Effector CD8-positive, alpha-beta T cell (primary cell): ENCODE results near the gene RPUSD4.

Source experiments
- DNase-seq: peaks from one replicate; lab custom pipeline; 2025; lab: John Stamatoyannopoulos, UW

Gene RPUSD4

GRCh38 chr11:126182787-126183445, 28.5 kb downstream of the RPUSD4 start:
- DNase-seq = no peak

- DNase-seq = no peak
These were observed 29.3 kb downstream of the RPUSD4 start for GRCh38 chr11:126181939-126182730.

- DNase-seq = no peak
These were observed 34.5 kb downstream of the RPUSD4 start for GRCh38 chr11:126176853-126177470.

- no peak for DNase-seq
These were observed 36.1 kb downstream of the RPUSD4 start for GRCh38 chr11:126175393-126175792.

GRCh38 chr11:126174816-126175215, 36.6 kb downstream of the RPUSD4 start:
- no peak for DNase-seq

- DNase-seq = no peak
These were observed 38.2 kb downstream of the RPUSD4 start for GRCh38 chr11:126173257-126173656.

GRCh38 chr11:126172596-126173038, 38.8 kb downstream of the RPUSD4 start:
- DNase-seq = no peak

GRCh38 chr11:126169291-126169690, 42.2 kb downstream of the RPUSD4 start:
- no peak for DNase-seq

GRCh38 chr11:126167488-126167887, 44.0 kb downstream of the RPUSD4 start:
- DNase-seq = no peak

- DNase-seq = no peak
These were observed 45.0 kb downstream of the RPUSD4 start for GRCh38 chr11:126166413-126166812.

GRCh38 chr11:126165757-126166156, 45.7 kb downstream of the RPUSD4 start:
- DNase-seq = no peak

- DNase-seq = no peak
These were observed 46.1 kb downstream of the RPUSD4 start for GRCh38 chr11:126165311-126165720.

- no peak for DNase-seq
These were observed 46.7 kb downstream of the RPUSD4 start for GRCh38 chr11:126164781-126165180.

- no peak for DNase-seq
These were observed 47.7 kb downstream of the RPUSD4 start for GRCh38 chr11:126163779-126164178.

GRCh38 chr11:126163074-126163700, 48.3 kb downstream of the RPUSD4 start:
- no peak for DNase-seq

GRCh38 chr11:126162306-126163030, 49.0 kb downstream of the RPUSD4 start:
- DNase-seq = no peak

- DNase-seq = no peak
These were observed 50.4 kb downstream of the RPUSD4 start for GRCh38 chr11:126161023-126161391.

- no peak for DNase-seq
These were observed 51.0 kb downstream of the RPUSD4 start for GRCh38 chr11:126160345-126161022.

- no peak for DNase-seq
These were observed 51.6 kb downstream of the RPUSD4 start for GRCh38 chr11:126159719-126160344.

GRCh38 chr11:126158054-126158791, 53.2 kb downstream of the RPUSD4 start:
- DNase-seq = no peak
